MM.1S (cell line): ENCODE results near the gene MIGA2.

Source experiments
- DNase-seq: peaks from one replicate; pipeline ENCODE4 v3.0.0-alpha.2; 2015
- H2AFZ ChIP-seq: fragments of 300-600 bp; sonication (generic); 2 replicates; pipeline ENCODE4 v1.6.0; 2016; ENCODE audit warnings: antibody characterized with exemption, low read length
- H3F3A ChIP-seq: fragments of 300-600 bp; sonication (generic); 2 replicates; pipeline ENCODE4 v1.6.1; 2016; ENCODE audit warnings: mild to moderate bottlenecking, antibody characterized with exemption, low read length, moderate library complexity, mixed read lengths; ENCODE audit not compliant: insufficient read depth
- H3K27ac ChIP-seq: fragments of 300-600 bp; sonication (generic); 2 replicates; pipeline ENCODE4 v1.5.1; 2016; ENCODE audit warnings: mild to moderate bottlenecking, low read length
- H3K27me3 ChIP-seq: fragments of 300-600 bp; sonication (generic); replicated peaks from 2 replicates; pipeline ENCODE4 v1.6.0; 2016; ENCODE audit warnings: low read length; ENCODE audit not compliant: insufficient read depth
- H3K36me3 ChIP-seq: fragments of 300-600 bp; sonication (generic); replicated peaks from 2 replicates; pipeline ENCODE4 v1.6.1; 2016; ENCODE audit warnings: mild to moderate bottlenecking, low read length, mixed read lengths; ENCODE audit not compliant: insufficient read depth
- H3K4me1 ChIP-seq: fragments of 300-600 bp; sonication (generic); 2 replicates; pipeline ENCODE4 v1.6.1; 2016; ENCODE audit warnings: low read length, mixed read lengths
- H3K4me2 ChIP-seq: fragments of 300-600 bp; sonication (generic); 2 replicates; pipeline ENCODE4 v1.6.0; 2016; ENCODE audit warnings: low read depth, low read length
- H3K4me3 ChIP-seq: fragments of 300-600 bp; sonication (generic); 2 replicates; pipeline ENCODE4 v1.5.1; 2016; ENCODE audit warnings: low read length, mixed read lengths
- H3K79me2 ChIP-seq: fragments of 300-600 bp; sonication (generic); 2 replicates; pipeline ENCODE4 v1.6.1; 2016; ENCODE audit warnings: mixed run types, low read length, mixed read lengths
- H3K9ac ChIP-seq: fragments of 300-600 bp; sonication (generic); 2 replicates; pipeline ENCODE4 v1.6.1; 2016; ENCODE audit warnings: low read length, mixed read lengths
- H3K9me2 ChIP-seq: fragments of 300-600 bp; sonication (generic); replicated peaks from 2 replicates; pipeline ENCODE4 v1.6.1; 2016; ENCODE audit warnings: mild to moderate bottlenecking, low read length, mixed read lengths; ENCODE audit not compliant: insufficient read depth
- H3K9me3 ChIP-seq: fragments of 300-600 bp; sonication (generic); replicated peaks from 2 replicates; pipeline ENCODE4 v1.6.1; 2016; ENCODE audit warnings: mild to moderate bottlenecking, low read length, mixed read lengths; ENCODE audit not compliant: insufficient read depth
- H4K20me1 ChIP-seq: fragments of 300-600 bp; sonication (generic); 2 replicates; pipeline ENCODE4 v1.6.1; 2016; ENCODE audit warnings: mild to moderate bottlenecking, low read length, moderate library complexity, mixed read lengths; ENCODE audit not compliant: insufficient read depth
- EZH2 ChIP-seq: fragments of 300-600 bp; sonication (generic); optimal IDR thresholded peaks from 2 replicates; pipeline ENCODE3; 2017; ENCODE audit warnings: low read depth, mild to moderate bottlenecking, antibody characterized with exemption, low read length, mixed read lengths
- EZH2phosphoT487 ChIP-seq: fragments of 300-600 bp; sonication (generic); IDR thresholded peaks from 2 replicates; pipeline ENCODE4 v1.6.1; 2018; ENCODE audit warnings: antibody characterized with exemption, low read length
- TF ChIP-seq, protein P1 (sequence below): fragments of 300-600 bp; sonication (generic); IDR thresholded peaks from 2 replicates; pipeline ENCODE4 v1.5.1; 2016; ENCODE audit warnings: antibody characterized with exemption, low read length, mixed read lengths

The MIGA2 gene

DNA sequence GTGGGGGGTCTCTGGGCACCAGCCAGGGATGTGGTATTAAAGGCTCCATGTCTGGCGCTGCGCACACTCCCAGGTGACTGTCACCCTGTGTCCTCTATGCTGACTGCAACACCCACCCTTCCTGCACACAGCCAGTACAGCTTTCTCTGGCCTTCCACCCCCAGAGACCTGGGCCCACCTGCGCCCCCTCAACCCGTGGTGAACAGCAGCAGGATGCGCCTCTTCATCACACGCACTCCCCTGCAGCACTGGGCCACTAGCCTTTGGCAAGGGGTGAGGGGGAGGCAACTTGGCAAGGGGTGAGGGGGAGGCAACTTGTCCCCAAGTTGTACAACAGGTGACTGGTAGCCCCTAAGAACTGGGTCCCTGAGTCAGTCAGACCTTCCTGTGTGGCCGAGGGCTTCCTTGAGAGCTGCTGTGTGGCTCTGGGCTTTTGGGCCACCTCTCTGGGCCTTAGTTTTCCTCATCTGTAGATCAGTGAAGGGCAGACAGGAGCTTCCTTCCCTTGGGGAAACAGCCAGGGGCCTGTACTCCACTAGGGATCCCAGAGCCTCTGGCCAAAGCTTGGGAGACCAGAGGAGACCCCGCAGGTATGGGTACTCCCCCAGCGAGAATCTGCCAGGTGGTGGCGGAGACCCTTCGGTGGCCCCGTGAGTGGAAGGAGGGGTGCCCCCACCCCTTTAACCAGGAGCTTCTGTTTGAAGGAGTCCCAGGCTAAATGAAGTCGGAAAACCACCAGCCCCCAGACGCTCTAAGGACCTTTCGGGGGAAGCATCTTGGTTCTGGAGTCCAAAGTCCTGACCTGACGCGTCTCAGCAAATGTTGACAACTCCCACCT lies 69.7 kb downstream of the MIGA2 start:
- TF ChIP-seq, protein P1, sequence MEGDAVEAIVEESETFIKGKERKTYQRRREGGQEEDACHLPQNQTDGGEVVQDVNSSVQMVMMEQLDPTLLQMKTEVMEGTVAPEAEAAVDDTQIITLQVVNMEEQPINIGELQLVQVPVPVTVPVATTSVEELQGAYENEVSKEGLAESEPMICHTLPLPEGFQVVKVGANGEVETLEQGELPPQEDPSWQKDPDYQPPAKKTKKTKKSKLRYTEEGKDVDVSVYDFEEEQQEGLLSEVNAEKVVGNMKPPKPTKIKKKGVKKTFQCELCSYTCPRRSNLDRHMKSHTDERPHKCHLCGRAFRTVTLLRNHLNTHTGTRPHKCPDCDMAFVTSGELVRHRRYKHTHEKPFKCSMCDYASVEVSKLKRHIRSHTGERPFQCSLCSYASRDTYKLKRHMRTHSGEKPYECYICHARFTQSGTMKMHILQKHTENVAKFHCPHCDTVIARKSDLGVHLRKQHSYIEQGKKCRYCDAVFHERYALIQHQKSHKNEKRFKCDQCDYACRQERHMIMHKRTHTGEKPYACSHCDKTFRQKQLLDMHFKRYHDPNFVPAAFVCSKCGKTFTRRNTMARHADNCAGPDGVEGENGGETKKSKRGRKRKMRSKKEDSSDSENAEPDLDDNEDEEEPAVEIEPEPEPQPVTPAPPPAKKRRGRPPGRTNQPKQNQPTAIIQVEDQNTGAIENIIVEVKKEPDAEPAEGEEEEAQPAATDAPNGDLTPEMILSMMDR = no peak
- no peak for TF ChIP-seq EZH2
- TF ChIP-seq EZH2phosphoT487 = no peak
- Histone ChIP-seq H3K36me3 (no peaks in the 10 kb centered on the region), H3K4me2 (no peak overlapping the region)

DNA sequence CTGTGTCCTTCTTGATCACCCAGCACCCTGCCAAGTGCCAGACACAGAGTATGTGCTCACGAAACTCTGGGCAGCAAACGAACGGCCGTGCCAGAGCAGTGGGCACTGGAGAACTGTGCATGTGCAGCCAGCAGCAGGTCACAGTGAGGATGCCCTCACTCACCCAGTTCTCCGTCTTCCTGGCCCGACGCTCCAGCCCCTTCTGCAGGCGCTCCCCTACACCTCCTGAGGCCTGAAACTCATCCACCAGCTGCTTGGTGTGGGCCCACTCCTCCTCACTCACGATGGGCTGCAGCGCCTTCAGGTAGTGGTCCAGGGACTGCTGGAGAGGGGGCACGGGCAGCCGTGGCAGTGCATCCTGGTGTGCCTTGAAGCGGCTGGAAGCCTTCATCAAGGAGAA lies 71.2 kb downstream of the MIGA2 start:
- Histone ChIP-seq H3K27ac (no peak overlapping the region), H3K27me3 (peaks cover 18% of the 10 kb centered on the region), H3K4me2 (no peak overlapping the region), H3K4me1 (no peaks in the 10 kb centered on the region), H3K4me3 (no peak overlapping the region), H3K9me3 (no peaks in the 10 kb centered on the region), H3K36me3 (no peaks in the 10 kb centered on the region), H3K9ac (no peak overlapping the region), H2AFZ (no peak overlapping the region), H3K9me2 (no peaks in the 10 kb centered on the region), H3K79me2 (peaks cover 13% of the 10 kb centered on the region), H3F3A (no peaks in the 10 kb centered on the region), H4K20me1 (no peaks in the 10 kb centered on the region)
- TF ChIP-seq, protein P1 = no peak
- TF ChIP-seq EZH2phosphoT487 = no peak
- no peak for TF ChIP-seq EZH2
- DNase-seq = no peak

More for the DNA sequence above, 69.7 kb downstream of the MIGA2 start:
- no peak overlapping the region for H2AFZ ChIP-seq
- H3K9ac ChIP-seq = no peak overlapping the region
- no peak overlapping the region for H3K4me3 ChIP-seq
- no peaks in the 10 kb centered on the region for H3K9me2 ChIP-seq
- H3K27ac ChIP-seq = no peak overlapping the region
- H3K79me2 ChIP-seq = no peaks in the 10 kb centered on the region
- H3F3A ChIP-seq = no peaks in the 10 kb centered on the region
- H3K9me3 ChIP-seq = no peaks in the 10 kb centered on the region
- H3K27me3 ChIP-seq = peaks cover 18% of the 10 kb centered on the region
- no peaks in the 10 kb centered on the region for H4K20me1 ChIP-seq
- H3K4me1 ChIP-seq = no peaks in the 10 kb centered on the region
- DNase-seq = no peak

DNA sequence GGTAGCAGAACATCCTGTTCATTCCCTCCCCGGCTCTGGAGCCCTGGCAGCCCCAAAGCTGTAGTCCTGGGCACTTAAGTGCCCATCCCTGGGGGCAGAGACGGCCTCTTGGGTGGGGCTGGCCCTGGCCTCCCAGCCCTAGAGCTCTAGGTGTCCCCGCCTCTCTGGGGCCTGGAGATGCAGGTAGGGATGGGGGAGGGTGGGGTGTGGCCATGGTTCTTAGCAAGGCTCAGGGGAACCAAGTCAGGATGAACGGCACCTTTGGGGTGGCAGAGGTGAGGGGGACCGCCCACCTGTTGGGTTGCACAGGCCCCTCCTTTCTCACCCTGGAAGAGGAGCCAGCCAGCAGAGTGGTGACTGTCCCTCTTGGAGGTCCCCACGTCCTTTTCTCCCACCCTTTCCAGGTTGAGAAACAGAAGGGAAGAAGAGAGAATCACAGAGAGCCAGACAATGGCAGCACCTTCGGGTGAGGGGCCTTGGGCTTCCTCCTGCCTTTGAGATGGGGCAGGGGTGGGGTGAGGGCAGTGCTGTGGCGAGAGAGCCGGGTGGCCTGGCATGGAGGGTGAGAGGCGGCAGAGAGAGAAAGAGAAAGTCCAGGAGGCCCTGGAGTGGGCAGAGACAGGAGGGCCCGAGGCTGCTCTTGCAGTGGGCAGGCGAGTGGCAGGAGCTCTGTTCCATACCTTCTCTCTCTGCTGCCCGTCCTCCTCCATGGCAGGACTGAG lies 71.8 kb downstream of the MIGA2 start:
- Histone ChIP-seq H3K4me1 (no peaks in the 10 kb centered on the region), H3K79me2 (peaks cover 19% of the 10 kb centered on the region), H3K4me2 (no peak overlapping the region), H4K20me1 (no peaks in the 10 kb centered on the region), H3K9me3 (no peaks in the 10 kb centered on the region), H3F3A (no peaks in the 10 kb centered on the region), H2AFZ (no peak overlapping the region), H3K9me2 (no peaks in the 10 kb centered on the region), H3K36me3 (no peaks in the 10 kb centered on the region), H3K4me3 (no peak overlapping the region), H3K27me3 (peaks cover 18% of the 10 kb centered on the region), H3K27ac (no peak overlapping the region), H3K9ac (no peak overlapping the region)
- DNase-seq = no peak
- TF ChIP-seq EZH2phosphoT487 = no peak
- TF ChIP-seq EZH2 = no peak
- TF ChIP-seq, protein P1 = no peak
